GM12878 (cell line): ENCODE results near the gene ICA1.

Experiments
- BHLHE40 ChIP-seq, 2 experiments: fragments of 450-650 bp in 1 of 2; IDR thresholded peaks; 2 replicates each; pipeline ENCODE4 v1.6.1; 2011 to 2017; ENCODE audit warnings: low read depth in 2 of 2, borderline replicate concordance in 1 of 2, improper control_type of control experiment in 1 of 2, low read length in 1 of 2, mild to moderate bottlenecking in 1 of 2
- PBX3 ChIP-seq: IDR thresholded peaks from 2 replicates; pipeline ENCODE4 v1.6.1; 2011; ENCODE audit warnings: mild to moderate bottlenecking, low read depth, low read length, moderate library complexity; ENCODE audit not compliant: insufficient replicate concordance
- POLR2AphosphoS5 ChIP-seq: IDR thresholded peaks from 2 replicates; pipeline ENCODE4 v1.6.1; 2011; ENCODE audit warnings: mild to moderate bottlenecking, low read length, inconsistent platforms
- ZBTB11 ChIP-seq: fragments of 450-650 bp; formaldehyde crosslinking; IDR thresholded peaks from 2 replicates; pipeline ENCODE4 v1.5.0; 2022; ENCODE audit warnings: mild to moderate bottlenecking, missing genetic modification characterization

GRCh38 chr7:8259586-8260222, 2.3 kb downstream of the ICA1 start:
- TF ChIP-seq ZBTB11 (CRISPR knock-in tag) (no peak), POLR2AphosphoS5 (no peak), PBX3 (no peak), BHLHE40 (IDR thresholded peaks at IDR 0.05; ENCODE audit: borderline replicate concordance in 1 of 2, low read depth in 2 of 2, low read length in 1 of 2) (no peak)
